Posterior vena cava (tissue), 2 donors: Measurements from ENCODE around the gene CELF4. TPM values are rescaled to one million over a fixed set of nuclear protein-coding genes. Genes with fewer than 3 reads are reported as not detected.
A peak's percentile ranks its signal among the peaks of the same experiment; 100 is the strongest.

ENCODE experiments used
- DNase-seq: peaks from one replicate; pipeline ENCODE4 v3.0.0-alpha.2; 2020; ENCODE audit warnings: low spot score
- intact Hi-C, 2 donors: fragments of 100-400 bp; cut with DNase I; formaldehyde crosslinking; loops; one replicate each; pipeline versions ENCODE4 v1.14.1 to v1.14.2; 2022 to 2023
- total RNA-seq, 2 donors: library from RNA; stranded (reverse); fragmentation: NEBNext Ultra II Directional; extraction: Animal tissue kit (Norgen Biotek cat#: 25700); gene quantifications; one replicate each; pipeline ENCODE4 v1.2.1, GENCODE V29; 2021
- donor health status: DM: yes; HTN: yes; CAD: no.
- donor health status: DM: yes; HTN: yes; CAD: no.

The CELF4 gene
- total RNA-seq, 2 donors from 2014 or later, result not detected

DNA sequence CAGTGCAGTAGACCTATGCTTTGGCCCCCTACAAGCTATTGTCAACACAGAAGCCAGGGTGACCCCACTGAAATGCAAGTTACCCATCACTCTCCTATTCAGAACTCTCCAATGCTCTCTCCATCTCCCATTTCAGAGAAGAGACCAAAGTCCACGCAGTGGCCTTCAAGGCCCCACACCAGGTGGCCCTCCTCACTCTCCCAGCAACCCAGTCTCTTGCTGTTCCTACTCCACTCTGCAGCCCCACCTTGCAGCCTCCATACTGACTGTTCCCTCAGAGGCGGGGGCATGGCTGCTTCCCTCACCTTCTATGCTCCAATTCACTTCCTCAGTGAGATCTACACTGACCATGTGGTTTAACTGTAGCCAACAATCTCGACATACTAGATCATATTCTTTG is 313.3 kb downstream of the CELF4 start:
- no peak for DNase-seq
- intact Hi-C loops, result no loop called here

DNA sequence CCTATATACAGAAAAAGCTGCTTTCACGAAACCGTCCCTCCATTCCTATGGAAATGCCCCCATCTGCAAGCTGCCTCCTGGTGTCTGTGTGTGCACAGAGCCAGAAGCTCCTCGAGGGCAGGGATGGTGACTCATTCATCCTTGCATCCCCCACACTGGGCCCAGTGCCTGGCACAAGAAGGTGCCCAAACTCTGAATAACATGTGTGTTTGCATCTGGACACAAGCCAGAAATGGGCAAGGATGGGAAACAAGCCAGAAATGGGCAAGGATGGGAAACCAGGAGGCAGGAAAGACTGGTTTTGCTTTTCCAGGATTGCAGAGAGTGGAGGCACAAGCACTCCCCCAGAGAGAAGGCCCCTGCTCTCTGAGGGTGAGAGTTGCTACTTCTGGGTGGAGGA is 313.9 kb downstream of the CELF4 start:
- intact Hi-C loops, result no loop called here

DNA sequence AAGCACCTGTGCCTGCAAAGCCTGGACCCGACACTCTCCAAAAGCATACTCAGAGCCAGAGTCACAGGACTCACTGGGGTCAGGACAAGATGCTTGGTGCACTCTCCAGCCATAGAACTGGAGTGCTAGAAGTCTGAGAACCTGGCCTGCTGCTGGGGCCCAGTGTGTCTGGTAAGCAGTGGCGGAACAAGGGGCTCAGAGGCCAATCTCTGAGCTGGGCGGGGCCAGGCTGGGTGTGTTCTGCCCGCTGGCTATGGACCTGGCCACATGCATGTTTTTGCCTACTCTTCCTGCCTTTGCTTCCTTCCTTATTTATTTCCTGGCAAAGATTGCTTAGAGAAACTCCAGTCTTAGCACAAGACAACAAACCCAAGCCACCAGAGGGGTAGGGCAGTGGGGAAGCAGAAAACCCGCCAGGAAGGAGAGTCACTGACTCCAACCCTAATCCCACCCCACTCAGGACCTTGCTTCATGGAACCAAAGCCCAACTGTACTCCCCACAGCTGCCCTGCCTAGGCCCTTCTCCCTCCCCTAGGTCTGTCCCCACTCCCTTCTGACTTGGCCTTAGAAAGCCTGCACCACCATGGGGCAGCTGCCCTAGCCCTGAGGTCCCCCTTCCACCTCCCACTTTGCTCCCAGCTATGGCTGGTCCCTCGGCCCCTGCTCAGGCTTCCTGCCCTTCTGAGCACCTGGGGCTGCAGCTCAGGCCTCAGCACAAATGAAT is 315.5 kb downstream of the CELF4 start:
- peak; percentile 62 for DNase-seq
- intact Hi-C loops, result no loop called here

More for the DNA sequence above, 313.9 kb downstream of the CELF4 start:
- no peak for DNase-seq

DNA sequence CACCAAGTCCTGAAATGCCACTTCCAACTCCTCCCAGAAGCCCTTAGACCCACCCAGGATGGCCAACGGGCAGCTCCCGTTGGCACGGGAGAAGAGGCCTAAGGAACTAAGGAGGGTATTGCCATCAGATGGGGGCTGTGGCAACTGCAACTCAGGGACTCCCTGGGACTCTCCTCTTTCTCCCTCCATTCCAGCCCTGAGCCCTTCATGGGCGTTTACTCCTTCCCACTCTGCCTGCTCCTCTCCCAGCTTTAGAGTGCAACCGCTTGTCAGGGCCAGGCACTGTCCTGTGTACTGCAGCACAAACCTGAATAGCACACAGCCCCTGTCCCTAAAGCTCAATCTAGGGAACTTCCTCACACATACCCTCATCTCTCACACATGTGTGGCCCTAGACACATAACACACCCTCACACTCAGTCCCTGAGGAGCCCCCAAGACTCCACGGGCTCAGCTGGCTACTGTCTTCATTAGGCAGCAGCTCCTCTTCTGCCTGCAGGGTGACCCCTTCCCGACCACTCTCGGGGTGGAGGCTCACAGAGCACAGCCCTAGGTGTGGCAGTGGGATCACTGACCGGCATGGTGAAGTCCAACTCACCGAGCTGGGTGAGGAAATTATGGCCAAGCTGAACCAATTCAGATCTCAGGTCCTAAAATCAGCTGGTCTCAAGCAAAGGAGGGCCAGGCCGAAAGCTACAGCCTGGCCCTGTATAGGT is 316.3 kb downstream of the CELF4 start:
- intact Hi-C loops, result no loop called here
- no peak for DNase-seq

DNA sequence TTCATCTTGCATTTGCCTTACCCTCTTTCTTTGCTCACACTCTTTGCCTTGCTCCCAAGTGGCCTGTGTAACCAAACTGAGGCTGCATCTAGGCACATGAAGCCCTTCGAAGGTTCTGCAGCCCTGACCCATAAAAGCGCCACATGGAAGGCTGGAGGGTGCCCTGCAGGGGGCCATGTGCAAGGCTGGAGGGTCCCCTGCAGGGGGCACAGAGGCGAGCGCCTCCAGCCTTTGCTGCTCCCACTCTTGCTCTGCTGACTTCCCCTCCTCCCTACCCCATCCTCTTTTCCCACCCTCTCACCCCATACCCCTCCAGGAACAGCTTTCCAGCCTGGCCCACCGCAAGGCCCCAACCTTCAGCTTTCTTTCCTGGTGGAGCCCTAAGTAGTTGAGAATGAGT is 317.3 kb downstream of the CELF4 start:
- intact Hi-C loops, result no loop called here
- DNase-seq, result no peak

DNA sequence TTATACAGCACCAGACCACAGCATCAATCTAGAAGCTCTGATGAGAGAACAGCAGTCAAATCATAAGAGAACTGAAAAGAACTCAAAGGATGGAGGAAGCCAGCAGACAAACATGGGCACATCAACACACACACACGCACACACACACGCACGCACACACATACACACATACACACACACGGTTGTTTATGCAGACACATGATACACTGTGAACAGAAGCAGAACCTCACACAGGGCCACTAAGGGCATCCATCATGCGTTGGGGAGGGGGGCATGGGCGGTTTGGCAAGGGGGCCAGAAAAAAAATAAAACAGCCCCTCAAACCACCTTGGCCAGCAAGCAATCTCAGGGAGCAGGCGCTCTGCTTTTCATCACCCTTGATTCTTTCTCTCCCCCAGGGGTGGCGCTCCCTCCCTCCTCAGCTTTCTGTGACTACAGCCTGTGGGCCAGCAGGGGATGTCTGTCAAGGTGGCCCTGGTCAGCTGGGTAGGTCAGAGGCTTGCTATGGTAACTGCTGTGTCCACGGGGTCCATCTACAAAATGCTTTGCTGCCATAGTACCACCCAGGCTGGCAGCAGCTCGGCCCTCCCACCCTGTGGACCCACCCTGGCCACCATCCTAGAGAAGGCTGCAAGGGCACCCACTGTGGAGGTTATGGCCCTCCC is 318.0 kb downstream of the CELF4 start:
- peak; percentile 54 for DNase-seq
- intact Hi-C loops, result no loop called here

DNA sequence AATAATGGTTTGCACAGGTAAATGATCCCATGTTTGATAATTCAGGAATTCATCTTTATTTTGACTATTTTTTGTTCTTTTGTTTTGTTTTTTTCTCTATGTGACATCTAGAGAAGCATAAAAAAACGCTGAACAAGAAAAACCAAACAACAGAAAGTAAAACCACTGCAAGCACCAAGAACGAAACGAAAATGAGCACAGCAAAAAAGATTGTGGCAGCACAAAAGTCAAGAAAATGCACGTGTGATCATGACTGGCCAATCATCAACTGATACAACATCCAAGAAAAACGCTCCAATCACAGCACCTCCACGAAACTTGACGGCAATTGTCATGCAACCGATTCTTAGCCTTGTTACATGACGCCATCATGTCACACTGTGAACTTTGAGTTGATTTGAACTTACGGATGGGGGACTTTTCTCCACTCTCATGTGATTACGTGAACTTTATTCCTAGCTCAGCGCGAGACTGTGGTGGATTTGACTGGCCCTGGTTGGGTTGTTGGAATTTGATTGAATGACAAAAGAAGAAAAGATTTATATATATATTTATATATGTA is 318.7 kb downstream of the CELF4 start:
- no peak for DNase-seq
- intact Hi-C loops, result no loop called here

DNA sequence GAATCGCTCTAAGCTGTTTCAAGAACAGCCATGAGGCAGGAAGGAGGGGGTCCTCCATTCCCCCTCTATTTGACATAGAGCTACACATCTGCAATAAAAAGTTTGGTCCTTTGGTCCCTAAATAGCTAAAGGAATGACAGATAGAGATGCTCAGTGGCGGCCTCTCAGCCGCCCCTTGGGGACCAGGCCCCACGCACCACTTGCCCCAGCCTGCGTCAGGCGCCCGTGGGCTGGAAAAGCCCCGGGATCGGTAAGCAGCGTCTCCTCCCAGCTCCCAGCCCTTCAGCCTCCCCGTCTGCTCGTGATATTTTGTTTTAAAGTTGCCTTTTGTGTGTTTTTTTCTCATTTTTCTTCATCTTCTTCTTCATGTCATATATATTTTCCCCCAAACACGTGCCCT is 321.0 kb downstream of the CELF4 start:
- DNase-seq, result peak; percentile 49
- intact Hi-C loops, result no loop called here

DNA sequence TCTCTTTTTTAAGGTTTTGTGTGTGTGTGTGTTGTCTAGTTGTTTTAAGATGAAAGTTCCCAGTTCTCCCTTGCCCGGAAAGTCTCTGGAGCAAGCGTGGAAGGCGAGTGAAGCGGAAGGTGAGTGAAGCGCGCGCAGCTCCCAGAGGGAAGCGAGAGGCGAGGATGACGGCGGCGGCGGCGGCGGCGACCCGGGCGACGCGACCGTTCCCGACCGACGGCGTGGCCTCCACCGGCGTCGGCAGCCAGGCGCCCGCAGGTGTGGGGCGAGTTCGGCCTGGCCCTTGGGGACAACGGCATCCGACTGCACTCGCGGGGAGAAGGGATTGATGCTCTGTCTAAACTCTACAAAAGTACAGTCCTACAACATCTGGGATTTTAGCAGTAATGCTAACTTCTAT is 321.9 kb downstream of the CELF4 start:
- intact Hi-C loops, result no loop called here
- DNase-seq, result peak; percentile 53

DNA sequence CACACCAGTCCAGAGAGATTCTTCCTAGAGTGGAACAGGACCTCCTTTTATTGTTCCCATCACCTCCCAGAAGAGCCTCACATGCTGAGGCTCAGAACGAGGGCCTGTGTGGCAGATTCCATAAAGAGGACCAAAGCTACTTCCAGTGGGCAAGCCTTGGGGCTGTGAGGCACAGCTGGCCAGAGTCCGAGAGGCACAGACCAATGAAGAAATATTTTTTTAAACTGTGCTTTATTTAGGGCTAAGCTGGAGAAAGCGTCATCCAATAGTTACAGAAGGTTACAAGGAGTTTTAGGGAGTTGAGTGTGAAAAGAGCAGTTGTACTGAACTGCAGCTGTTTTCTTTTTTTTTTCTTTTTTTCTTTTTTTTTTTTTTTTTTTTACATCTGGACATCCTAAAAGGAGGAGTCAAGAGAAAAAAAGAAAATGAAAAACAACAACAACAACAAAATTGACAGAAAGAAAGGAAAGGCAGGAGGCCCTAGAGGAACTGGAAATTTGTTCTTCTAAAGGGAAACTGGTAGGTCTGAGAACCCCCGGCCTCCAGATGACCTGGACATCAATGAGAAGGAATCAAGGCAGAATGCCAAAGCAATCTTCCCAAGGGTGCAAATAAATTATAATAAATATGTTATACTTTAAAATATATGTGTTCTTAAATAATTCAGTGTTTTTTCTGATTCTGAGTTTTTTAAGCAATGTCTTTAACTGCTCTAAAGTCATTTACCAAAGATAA is 322.6 kb downstream of the CELF4 start:
- no peak for DNase-seq
- intact Hi-C loops, result no loop called here

DNA sequence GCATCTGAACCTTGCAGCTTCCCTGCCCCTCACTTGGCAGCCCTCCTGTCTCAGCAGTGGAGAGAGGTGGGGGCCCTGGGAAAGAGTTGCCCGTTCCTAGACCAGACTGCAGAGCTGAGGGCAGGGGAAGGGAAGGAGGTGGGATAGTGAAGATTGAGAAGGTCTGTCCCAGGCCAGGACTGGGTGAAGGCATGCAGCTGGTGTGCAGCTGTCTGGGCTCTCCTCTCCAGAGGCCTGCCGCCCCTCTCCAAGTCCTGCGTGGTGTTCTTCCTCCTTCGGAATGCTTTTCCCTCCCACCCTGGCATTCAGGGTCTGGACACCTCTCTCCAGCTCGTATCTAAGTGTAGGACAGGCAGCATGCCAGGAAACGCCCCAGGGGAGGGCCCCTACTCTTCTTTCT is 323.5 kb downstream of the CELF4 start:
- DNase-seq, result peak; percentile 46
- intact Hi-C loops, result no loop called here

DNA sequence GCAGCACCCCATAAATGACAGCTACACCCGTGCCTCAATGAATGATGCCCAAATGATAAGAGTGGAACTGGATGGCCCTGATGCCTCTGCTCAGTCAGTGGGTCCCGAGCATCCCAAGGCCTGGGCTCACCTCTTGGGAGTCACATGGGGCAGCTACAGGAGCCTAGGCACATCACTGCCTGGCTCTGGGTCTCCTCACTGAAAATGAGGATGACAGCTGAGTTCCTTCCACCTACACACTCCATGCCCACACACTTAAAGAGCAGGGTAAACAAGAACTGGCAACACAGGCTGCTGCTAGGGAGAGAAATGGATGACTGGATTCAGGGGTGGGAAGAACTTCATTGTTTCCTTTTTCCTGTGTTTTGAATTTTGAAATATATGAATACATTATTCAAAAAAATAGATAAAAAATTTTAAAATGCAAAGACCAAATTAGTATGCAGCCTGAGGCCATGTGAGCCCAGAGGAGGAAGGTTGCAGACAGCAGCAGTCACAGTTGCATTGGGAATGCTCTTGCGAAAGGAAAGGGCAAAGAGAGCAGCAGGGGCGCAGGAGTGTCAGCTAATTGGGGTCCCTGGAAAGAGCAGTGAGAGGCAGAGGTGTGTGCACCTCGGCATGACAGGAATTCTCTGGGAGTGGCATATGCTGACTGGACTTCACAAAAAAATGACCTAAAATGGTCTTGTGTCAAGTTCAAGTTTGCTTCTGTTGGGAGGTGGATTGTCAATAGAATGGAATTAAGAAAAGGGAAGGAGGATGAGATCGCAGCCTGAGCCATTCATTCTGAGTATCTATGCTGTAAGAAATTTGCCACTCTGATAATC is 327.1 kb downstream of the CELF4 start:
- intact Hi-C loops, result no loop called here
- no peak for DNase-seq

DNA sequence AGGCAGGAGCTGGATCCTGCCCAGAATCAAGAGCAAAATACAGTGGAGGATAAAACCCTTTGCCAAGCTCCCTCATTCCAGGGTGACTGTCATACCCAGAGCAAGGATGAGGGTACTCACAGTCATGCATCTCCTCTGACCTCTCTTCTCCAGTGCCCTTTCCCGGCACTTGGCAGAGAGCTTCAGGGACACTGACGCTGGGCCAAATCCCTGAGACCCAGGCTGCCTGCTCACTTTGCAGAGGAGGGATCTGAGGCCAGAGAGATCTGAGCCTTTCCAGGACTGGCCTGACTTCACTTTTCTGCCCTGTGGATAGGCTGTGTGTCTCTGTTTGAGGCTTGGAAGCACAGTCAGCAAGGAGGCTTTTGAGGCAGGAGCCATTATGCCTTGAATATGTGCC is 330.0 kb downstream of the CELF4 start:
- DNase-seq, result no peak
- intact Hi-C loops, result no loop called here

DNA sequence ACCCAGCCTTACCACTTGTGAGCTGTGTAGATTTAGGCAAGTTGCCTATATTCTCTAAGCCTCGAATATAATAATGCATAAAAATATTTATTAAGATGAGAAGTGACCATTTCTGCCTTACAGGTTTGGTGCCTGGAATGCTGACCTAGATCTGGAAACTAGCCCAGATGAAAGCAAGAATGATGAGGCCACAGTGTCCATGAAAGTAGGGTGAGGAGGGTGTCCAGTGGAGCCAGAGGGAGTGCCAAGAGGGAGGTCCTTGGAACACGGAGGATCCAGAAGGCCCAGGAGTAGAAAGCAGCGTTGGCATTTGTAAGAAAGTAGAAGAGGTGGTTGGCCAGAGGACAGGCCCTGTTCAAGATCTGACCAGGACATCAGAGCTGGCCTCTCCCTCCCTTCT is 334.3 kb downstream of the CELF4 start:
- no peak for DNase-seq
- intact Hi-C loops, result no loop called here

DNA sequence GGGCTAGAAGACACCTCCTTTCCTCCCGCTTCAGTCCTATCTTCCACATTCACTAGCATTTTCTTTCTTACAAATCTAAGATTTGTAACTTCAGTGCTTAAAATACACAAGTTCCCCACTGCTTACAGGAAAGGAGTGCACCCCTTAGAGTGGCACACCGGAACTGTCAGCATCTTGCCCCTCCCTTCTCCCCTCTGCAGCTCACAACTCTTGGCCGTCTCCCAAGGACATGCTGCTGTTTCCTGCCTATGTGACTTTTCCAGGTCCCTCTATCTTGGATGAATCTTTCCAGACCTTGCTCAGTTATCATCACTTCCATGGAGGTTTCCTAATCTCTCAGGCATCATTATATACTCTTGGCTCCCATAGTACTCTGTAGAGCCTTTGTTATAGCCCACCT is 334.8 kb downstream of the CELF4 start:
- DNase-seq, result no peak
- intact Hi-C loops, result no loop called here

DNA sequence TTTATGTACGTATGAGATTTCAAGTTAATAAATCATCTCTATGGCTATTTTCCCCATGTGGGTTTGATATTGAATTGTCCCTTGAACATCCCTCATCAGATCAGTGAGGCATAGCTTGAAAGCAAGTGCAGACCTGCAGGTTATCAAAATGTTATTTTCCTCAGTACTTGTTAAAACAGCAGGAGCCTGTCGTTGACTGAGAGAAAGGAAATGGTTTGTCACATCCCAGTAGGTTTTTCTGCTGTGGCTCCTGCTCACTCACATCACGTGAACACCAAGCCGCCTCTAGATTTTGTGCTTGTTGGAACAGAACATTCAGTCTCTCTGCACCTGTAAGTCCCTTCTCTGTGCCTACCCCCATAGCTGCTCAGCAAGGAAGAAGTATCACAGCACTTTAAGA is 340.3 kb downstream of the CELF4 start:
- no peak for DNase-seq
- intact Hi-C loops, result no loop called here

DNA sequence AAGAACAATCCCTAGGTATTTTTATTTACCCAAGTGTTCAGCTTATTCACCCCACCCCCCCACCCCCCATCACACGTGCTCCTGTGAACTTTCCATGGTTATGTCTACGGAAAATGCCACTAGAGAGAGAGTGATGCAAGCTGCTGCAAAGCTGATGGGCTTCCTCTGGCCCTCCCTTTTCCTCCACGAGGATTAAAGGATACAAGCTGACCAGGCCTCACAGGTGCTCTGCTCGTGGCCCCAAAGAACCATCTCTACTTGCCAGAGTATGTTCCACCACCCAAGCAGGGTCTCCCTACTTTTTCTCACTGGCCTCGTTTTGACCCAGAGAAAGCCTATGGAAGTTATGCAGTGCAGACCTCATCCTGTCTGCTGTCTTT is 342.6 kb downstream of the CELF4 start:
- DNase-seq, result no peak
- intact Hi-C loops, result no loop called here

DNA sequence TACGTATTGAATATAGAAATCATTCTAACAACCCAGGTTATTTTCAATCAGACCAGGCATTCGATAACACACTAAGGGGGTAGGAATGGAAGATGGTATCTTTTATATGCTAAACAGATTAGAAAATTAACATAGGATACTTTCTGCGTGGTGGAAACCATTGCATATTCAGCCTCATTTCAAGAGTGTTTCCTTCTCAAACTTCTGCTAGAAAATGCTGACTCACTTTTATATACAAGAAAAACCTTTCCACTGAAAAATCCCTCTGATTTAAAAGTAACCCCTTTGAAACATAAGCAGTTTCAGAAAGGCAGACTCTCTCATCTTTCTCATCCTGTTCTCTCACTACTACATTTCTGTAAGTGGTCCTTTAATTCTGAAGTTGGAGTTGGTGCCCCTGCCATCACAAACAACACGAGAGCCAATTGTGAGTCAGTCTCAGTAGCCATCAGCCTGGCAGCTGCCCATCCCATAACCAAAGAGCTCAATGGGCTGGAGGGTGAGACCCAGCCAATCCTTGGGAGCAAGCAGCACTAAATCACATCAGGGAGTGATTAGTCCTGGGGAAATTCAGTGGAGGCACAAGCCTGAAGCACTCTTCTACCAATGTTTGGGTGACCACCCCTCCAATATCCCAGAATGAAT is 343.1 kb downstream of the CELF4 start:
- intact Hi-C loops, result no loop called here
- DNase-seq, result no peak
